Fibroblast of lung (primary cell): ENCODE measurements around the gene DCAF5. TPM values are rescaled to one million over a fixed set of nuclear protein-coding genes. Genes with fewer than 3 reads are reported as not detected.

ENCODE experiments used
- DNase-seq, 2 donors: peaks; one replicate each; pipeline versions ENCODE4 v3.0.0 to v3.0.0-alpha.2; 2010; ENCODE audit warnings: low read depth in 2 of 2
- H2AFZ ChIP-seq: 2 replicates; pipeline ENCODE4 v1.5.1; 2012; ENCODE audit warnings: low read length, control low read depth, inconsistent platforms
- H3K27ac ChIP-seq: 2 replicates; pipeline ENCODE4 v1.5.1; 2011; ENCODE audit warnings: low read length, control low read depth; ENCODE audit not compliant: insufficient read depth
- H3K27me3 ChIP-seq: 2 replicates; pipeline ENCODE4 v1.5.1; 2011; ENCODE audit warnings: mild to moderate bottlenecking, low read length; ENCODE audit not compliant: control insufficient read depth, insufficient read depth
- H3K36me3 ChIP-seq: 2 replicates; pipeline ENCODE4 v1.5.1; 2011; ENCODE audit warnings: low read length; ENCODE audit not compliant: control insufficient read depth, insufficient read depth
- H3K4me1 ChIP-seq: 2 replicates; pipeline ENCODE4 v1.5.1; 2011; ENCODE audit warnings: low read length; ENCODE audit not compliant: control insufficient read depth, insufficient read depth; ENCODE audit errors: extremely low read depth
- H3K4me2 ChIP-seq: 2 replicates; pipeline ENCODE4 v1.5.1; 2011; ENCODE audit warnings: low read length, control low read depth; ENCODE audit not compliant: insufficient read depth; ENCODE audit errors: extremely low read depth
- H3K4me3 ChIP-seq, 4 experiments: fragments of 200-600 bp in 1 of 4; sonication (generic) in 1 of 4; replicated peaks in 1 of 4; 2 replicates each; pipeline ENCODE4 v1.5.1; 2011 to 2016; ENCODE audit warnings: low read length in 4 of 4, low read depth in 3 of 4, mild to moderate bottlenecking in 3 of 4, control low read depth in 2 of 4, inconsistent platforms in 1 of 4, mixed read lengths in 1 of 4; ENCODE audit not compliant: insufficient read depth in 1 of 4; ENCODE audit errors: control extremely low read depth in 1 of 4
- H3K79me2 ChIP-seq: 2 replicates; pipeline ENCODE4 v1.5.1; 2012; ENCODE audit warnings: mild to moderate bottlenecking, low read length, inconsistent platforms; ENCODE audit not compliant: control insufficient read depth, insufficient read depth
- H3K9ac ChIP-seq: 2 replicates; pipeline ENCODE4 v1.5.1; 2011; ENCODE audit warnings: mild to moderate bottlenecking, low read length, control low read depth; ENCODE audit not compliant: insufficient read depth
- H3K9me3 ChIP-seq: 2 replicates; pipeline ENCODE4 v1.5.1; 2012; ENCODE audit warnings: low read depth, low read length; ENCODE audit not compliant: control insufficient read depth, insufficient read depth
- H4K20me1 ChIP-seq: 2 replicates; pipeline ENCODE4 v1.5.1; 2011; ENCODE audit warnings: low read length; ENCODE audit not compliant: control insufficient read depth, insufficient read depth; ENCODE audit errors: extremely low read depth
- CTCF ChIP-seq, 2 donors: IDR thresholded peaks in 1 of 2; conservative IDR thresholded peaks in 1 of 2; 1 replicate in 1 of 2; 2 replicates in 1 of 2; pipeline ENCODE4 v1.5.1; 2011 to 2012; ENCODE audit warnings: low read length in 2 of 2, control low read depth in 1 of 2, inconsistent platforms in 1 of 2, low read depth in 1 of 2, mild to moderate bottlenecking in 1 of 2
- EZH2 ChIP-seq: IDR thresholded peaks from 2 replicates; pipeline ENCODE4 v1.5.1; 2012; ENCODE audit warnings: low read length, control low read depth, mild to moderate bottlenecking; ENCODE audit errors: missing control alignments
- polyA plus RNA-seq, 2 donors: library from polyadenylated mRNA; depleted of rRNA in 1 of 2; stranded (reverse) in 1 of 2; unstranded in 1 of 2; fragments of >200 nt; gene quantifications; 2 replicates each; pipeline ENCODE4 v1.2.1, GENCODE V29; 2011 to 2012; ENCODE audit warnings: missing spikeins in 1 of 2
- total RNA-seq: library from RNA; depleted of rRNA; stranded (reverse); fragments of >200 nt; gene quantifications from 2 replicates; pipeline ENCODE4 v1.2.1, GENCODE V29; 2014

Gene DCAF5
- total and polyA plus RNA-seq, 2 donors (not counting 1 experiment from before 2014, with no cell fraction given): 16.8 to 31.8 TPM

GRCh38 chr14:69076341-69076740, 76.6 kb downstream of the DCAF5 start:
- no peak for DNase-seq
- H3K36me3 ChIP-seq: no peaks in the 10 kb centered on the region
- H3K27me3 ChIP-seq: no peaks in the 10 kb centered on the region
- no peaks in the 10 kb centered on the region for H3K9me3 ChIP-seq
- peaks cover 2% of the 10 kb centered on the region for H3K79me2 ChIP-seq
- no peak overlapping the region for H3K9ac ChIP-seq
- H3K4me3 ChIP-seq: no peak overlapping the region
- no peak overlapping the region for H3K27ac ChIP-seq
- no peaks in the 10 kb centered on the region for H4K20me1 ChIP-seq
- H2AFZ ChIP-seq: no peak overlapping the region
- TF ChIP-seq CTCF (conservative IDR thresholded peaks at IDR 0.05 in 1 of 2, IDR thresholded peaks at IDR 0.05 in 1 of 2; ENCODE audit: low read depth in 1 of 2, low read length in 2 of 2) (no peak), EZH2 (no peak)
- H3K4me1 ChIP-seq: peaks cover 14% of the 10 kb centered on the region
- H3K4me2 ChIP-seq: no peak overlapping the region

GRCh38 chr14:69073915-69074314, 79.0 kb downstream of the DCAF5 start:
- DNase-seq: no peak
- Histone ChIP-seq H3K9ac (no peak overlapping the region), H3K9me3 (no peaks in the 10 kb centered on the region), H3K4me3 (no peak overlapping the region), H3K4me1 (peaks cover 20% of the 10 kb centered on the region), H4K20me1 (no peaks in the 10 kb centered on the region), H3K79me2 (peaks cover 2% of the 10 kb centered on the region), H2AFZ (no peak overlapping the region), H3K36me3 (no peaks in the 10 kb centered on the region), H3K27ac (no peak overlapping the region), H3K27me3 (no peaks in the 10 kb centered on the region), H3K4me2 (no peak overlapping the region)
- TF ChIP-seq CTCF (conservative IDR thresholded peaks at IDR 0.05 in 1 of 2, IDR thresholded peaks at IDR 0.05 in 1 of 2; ENCODE audit: low read depth in 1 of 2, low read length in 2 of 2): no peak
- no peak for TF ChIP-seq EZH2

- H4K20me1 ChIP-seq: no peaks in the 10 kb centered on the region
- DNase-seq: no peak
- TF ChIP-seq EZH2 (no peak), CTCF (conservative IDR thresholded peaks at IDR 0.05 in 1 of 2, IDR thresholded peaks at IDR 0.05 in 1 of 2; ENCODE audit: low read depth in 1 of 2, low read length in 2 of 2) (no peak)
These were observed 79.5 kb downstream of the DCAF5 start for GRCh38 chr14:69073429-69073828.

More at GRCh38 chr14:69073429-69073828, 79.5 kb downstream of the DCAF5 start:
- no peaks in the 10 kb centered on the region for H3K36me3 ChIP-seq
- no peaks in the 10 kb centered on the region for H3K9me3 ChIP-seq
- no peaks in the 10 kb centered on the region for H3K27me3 ChIP-seq
- H3K27ac ChIP-seq: no peak overlapping the region
- H3K4me3 ChIP-seq: no peak overlapping the region
- peaks cover 2% of the 10 kb centered on the region for H3K79me2 ChIP-seq
- no peak overlapping the region for H2AFZ ChIP-seq
- no peak overlapping the region for H3K4me2 ChIP-seq
- H3K4me1 ChIP-seq: peaks cover 15% of the 10 kb centered on the region
- no peak overlapping the region for H3K9ac ChIP-seq
